ENCODE data around the gene SLC5A1.
A peak's percentile ranks its signal among the peaks of the same experiment; 100 is the strongest.

- TF ChIP-seq CTCF (IDR thresholded peaks at IDR 0.05) (peak; percentile 31), SIN3A (IDR thresholded peaks at IDR 0.05; ENCODE audit: borderline replicate concordance, insufficient read depth, low read depth, low read length) (no peak)
These were observed 48.0 kb upstream of the SLC5A1 start for GRCh38 chr22:31995046-31995445.
